Measurements from ENCODE around the gene CARHSP1.

CARHSP1 gene

GRCh38 chr16:8910811-8911210, 42.0 kb upstream of the CARHSP1 start:
- CTCF ChIA-PET, result interaction anchor here (1.0 to 1.9 kb wide), 10 partner anchors 9 to 186 kb away, joined by 3 to 6 read pairs (median 4); no protein-coding TSS in a partner anchor
- no peak for TF ChIP-seq CTCF (IDR thresholded peaks at IDR 0.05; ENCODE audit: control extremely low read depth, extremely low read depth, low read depth, missing control alignments)
- DNase-seq (ENCODE audit: extremely low spot score), result no peak
- POLR2A ChIA-PET, result no interaction called here

- POLR2A ChIA-PET, result no interaction called here
- TF ChIP-seq CTCF (IDR thresholded peaks at IDR 0.05; ENCODE audit: control extremely low read depth, extremely low read depth, low read depth, missing control alignments), result no peak
- DNase-seq (ENCODE audit: extremely low spot score), result no peak
- CTCF ChIA-PET, result interaction anchor here (0.8 to 1.7 kb wide), 3 partner anchors 13 to 27 kb away, joined by 4 to 6 read pairs (median 4); no protein-coding TSS in a partner anchor
Observed at GRCh38 chr16:8908810-8909468, 40.1 kb upstream of the CARHSP1 start.

GRCh38 chr16:8907096-8907495, 38.3 kb upstream of the CARHSP1 start:
- ChIA-PET POLR2A (no interaction called here), CTCF (interaction anchor here (0.7 kb wide), 1 partner anchor 232 kb away, joined by 3 read pairs; no protein-coding TSS in a partner anchor)
- DNase-seq (ENCODE audit: extremely low spot score), result no peak
- no peak for TF ChIP-seq CTCF (IDR thresholded peaks at IDR 0.05; ENCODE audit: control extremely low read depth, extremely low read depth, low read depth, missing control alignments)

- no peak for DNase-seq (ENCODE audit: extremely low spot score)
- peak; percentile 11 for TF ChIP-seq CTCF (IDR thresholded peaks at IDR 0.05; ENCODE audit: control extremely low read depth, extremely low read depth, low read depth, missing control alignments)
- POLR2A ChIA-PET, result no interaction called here
- CTCF ChIA-PET, result interaction anchor here (0.8 to 1.4 kb wide), 6 partner anchors 8 to 103 kb away, joined by 3 to 6 read pairs (median 4); no protein-coding TSS in a partner anchor
Observed at GRCh38 chr16:8905795-8906591, 37.2 kb upstream of the CARHSP1 start.

GRCh38 chr16:8905168-8905762, 36.5 kb upstream of the CARHSP1 start:
- ChIA-PET POLR2A (no interaction called here), CTCF (interaction anchor here (0.8 to 1.4 kb wide), 4 partner anchors 13 to 31 kb away, joined by 3 to 5 read pairs (median 3); no protein-coding TSS in a partner anchor)
- DNase-seq (ENCODE audit: extremely low spot score), result no peak
- TF ChIP-seq CTCF (IDR thresholded peaks at IDR 0.05; ENCODE audit: control extremely low read depth, extremely low read depth, low read depth, missing control alignments), result peak; percentile 54

GRCh38 chr16:8904018-8904430, 35.2 kb upstream of the CARHSP1 start:
- no peak for DNase-seq (ENCODE audit: extremely low spot score)
- POLR2A ChIA-PET, result no interaction called here
- TF ChIP-seq CTCF (IDR thresholded peaks at IDR 0.05; ENCODE audit: control extremely low read depth, extremely low read depth, low read depth, missing control alignments), result no peak
- CTCF ChIA-PET, result interaction anchor here (0.8 to 0.9 kb wide), 2 partner anchors 10 to 12 kb away, joined by 3 to 5 read pairs; no protein-coding TSS in a partner anchor

All from GM10248 (cell line).